HepG2 (cell line): ENCODE measurements around the gene EEF1E1. TPM values are rescaled to one million over a fixed set of nuclear protein-coding genes. Genes with fewer than 3 reads are reported as not detected.
A peak's percentile ranks its signal among the peaks of the same experiment; 100 is the strongest.

ENCODE experiments used
- ATAC-seq: fragments of 200-7000 bp; cut with Tn5 transposase; 3 replicates; pipeline ENCODE4 v1.9.1; 2020; ENCODE audit warnings: mild to moderate bottlenecking, moderate library complexity
- BruUV-seq: library from RNA; stranded (reverse); fragments of 400-500 nt; replicated peaks from 2 replicates; lab custom pipeline; 2021; lab: Mats Ljungman, UMichigan
- CTCF ChIA-PET: fragments of 300-600 bp; formaldehyde crosslinking; extraction: SDS; loops from one replicate; lab custom pipeline; 2021; ENCODE audit warnings: low total read pairs, inconsistent platforms, low intra/inter-chr PET ratio; lab: Yijun Ruan, JAX
- POLR2A ChIA-PET: fragments of 350-600 bp; sonication (Branson Sonifier 250); formaldehyde crosslinking; loops from one replicate; lab custom pipeline; 2020; ENCODE audit warnings: antibody characterized with exemption, inconsistent platforms; lab: Yijun Ruan, JAX
- DNase-seq: peaks from one replicate; pipeline ENCODE4 v3.0.0-alpha.2; 2015; ENCODE audit warnings: low spot score
- FAIRE-seq: peaks from 3 replicates; lab custom pipeline; 2011; peaks lifted over from hg19 to GRCh38; lab: Jason Lieb, UNC
- H2AFZ ChIP-seq: one replicate; pipeline ENCODE4 v1.6.1; 2011; ENCODE audit warnings: low read length, inconsistent platforms
- H3K27ac ChIP-seq: fragments of 300-600 bp; 3 replicates; pipeline ENCODE4 v1.8.0; 2011; ENCODE audit warnings: mixed run types, mild to moderate bottlenecking, mixed read lengths, low read length, inconsistent platforms; ENCODE audit not compliant: insufficient read depth; ENCODE audit errors: extremely low read length
- H3K27me3 ChIP-seq, 2 experiments: fragments of 200-600 bp in 1 of 2; 2 replicates in 1 of 2; 3 replicates in 1 of 2; pipeline versions ENCODE4 v1.6.0 to v1.8.0; 2011; ENCODE audit warnings: low read length in 2 of 2, mild to moderate bottlenecking in 2 of 2, moderate library complexity in 2 of 2, inconsistent platforms in 1 of 2; ENCODE audit not compliant: insufficient read depth in 2 of 2, control insufficient read depth in 1 of 2
- H3K36me3 ChIP-seq, 2 experiments: fragments of 200-600 bp in 1 of 2; replicated peaks in 1 of 2; 2 replicates in 1 of 2; 3 replicates in 1 of 2; pipeline versions ENCODE4 v1.5.1 to v1.8.0; 2011; ENCODE audit warnings: low read length in 2 of 2, inconsistent platforms in 1 of 2; ENCODE audit not compliant: insufficient read depth in 2 of 2, control insufficient read depth in 1 of 2
- H3K4me1 ChIP-seq: 2 replicates; pipeline ENCODE4 v1.5.1; 2012; ENCODE audit warnings: low read length, inconsistent platforms; ENCODE audit not compliant: insufficient read depth
- H3K4me2 ChIP-seq: 2 replicates; pipeline ENCODE4 v1.6.0; 2011; ENCODE audit warnings: low read depth, low read length, inconsistent platforms
- H3K4me3 ChIP-seq, 3 experiments: fragments of 200-600 bp in 1 of 3; sonication (generic), shearing (Covaris generic) in 1 of 3; replicated peaks in 1 of 3; 2 replicates each; pipeline ENCODE4 v1.5.1; 2011 to 2016; ENCODE audit warnings: low read length in 3 of 3, inconsistent platforms in 2 of 3, low read depth in 2 of 3, mild to moderate bottlenecking in 2 of 3, control low read depth in 1 of 3, mixed read lengths in 1 of 3; ENCODE audit not compliant: insufficient read depth in 1 of 3
- H3K79me2 ChIP-seq: one replicate; pipeline ENCODE4 v1.6.1; 2011; ENCODE audit warnings: low read length, inconsistent platforms; ENCODE audit not compliant: insufficient read depth
- H3K9ac ChIP-seq: 2 replicates; pipeline ENCODE4 v1.6.0; 2011; ENCODE audit warnings: mild to moderate bottlenecking, low read depth, low read length, inconsistent platforms; ENCODE audit not compliant: insufficient read depth
- H3K9me3 ChIP-seq: 2 replicates; pipeline ENCODE4 v1.5.1; 2012; ENCODE audit warnings: mild to moderate bottlenecking, low read length
- H4K20me1 ChIP-seq: 2 replicates; pipeline ENCODE4 v1.6.0; 2011; ENCODE audit warnings: inconsistent platforms, mild to moderate bottlenecking, low read length, moderate library complexity; ENCODE audit not compliant: insufficient read depth
- BRCA1 ChIP-seq: sonication (generic); formaldehyde crosslinking; IDR thresholded peaks from 2 replicates; pipeline ENCODE4 v1.4.0; 2020; ENCODE audit warnings: missing genetic modification reagents
- CHD4 ChIP-seq: fragments of 200-600 bp; sonication (generic); IDR thresholded peaks from 2 replicates; pipeline ENCODE4 v1.7.0; 2017; ENCODE audit warnings: mild to moderate bottlenecking, low read length, borderline replicate concordance
- DMAP1 ChIP-seq: IDR thresholded peaks from 2 replicates; pipeline ENCODE4 v1.6.1; 2016
- ETV6 ChIP-seq: sonication (generic); formaldehyde crosslinking; conservative IDR thresholded peaks from 2 replicates; pipeline ENCODE4 v1.4.0; 2020; ENCODE audit warnings: missing genetic modification reagents
- HOXA9 ChIP-seq: sonication (generic); formaldehyde crosslinking; IDR thresholded peaks from 2 replicates; pipeline ENCODE4 v1.8.1; 2022; ENCODE audit warnings: missing genetic modification reagents, mild to moderate bottlenecking, moderate library complexity, borderline replicate concordance
- KDM1A ChIP-seq: IDR thresholded peaks from 2 replicates; pipeline ENCODE4 v1.6.1; 2016; ENCODE audit warnings: missing compliant biosample characterization
- MIER2 ChIP-seq: IDR thresholded peaks from 2 replicates; pipeline ENCODE4 v1.6.1; 2016; ENCODE audit warnings: missing biosample characterization, missing genetic modification reagents
- NFE2L2 ChIP-seq: fragments of 150-350 bp; IDR thresholded peaks from 2 replicates; pipeline ENCODE4 v1.6.1; 2014; ENCODE audit warnings: low read length
- NR2F1 ChIP-seq, 2 experiments: fragments of 450-650 bp in 1 of 2; formaldehyde crosslinking in 1 of 2; IDR thresholded peaks; 2 replicates each; pipeline versions ENCODE4 v1.5.0 to v1.6.1; 2016 to 2020; ENCODE audit warnings: mild to moderate bottlenecking in 1 of 2, missing compliant biosample characterization in 1 of 2, missing genetic modification reagents in 1 of 2, moderate library complexity in 1 of 2
- SALL1 ChIP-seq: sonication (generic); formaldehyde crosslinking; IDR thresholded peaks from 2 replicates; pipeline ENCODE4 v1.8.0; 2022; ENCODE audit warnings: mild to moderate bottlenecking, missing genetic modification reagents
- ZBTB8A ChIP-seq: sonication (generic); formaldehyde crosslinking; IDR thresholded peaks from 2 replicates; pipeline ENCODE4 v1.4.0; 2020; ENCODE audit warnings: mild to moderate bottlenecking, low read depth, missing genetic modification reagents, borderline replicate concordance
- ZFP62 ChIP-seq: sonication (generic); formaldehyde crosslinking; IDR thresholded peaks from 2 replicates; pipeline ENCODE4 v1.4.0; 2020; ENCODE audit warnings: missing genetic modification reagents
- ZFP82 ChIP-seq: sonication (generic); formaldehyde crosslinking; IDR thresholded peaks from 2 replicates; pipeline ENCODE4 v1.5.1; 2020; ENCODE audit warnings: mild to moderate bottlenecking, missing genetic modification reagents, borderline replicate concordance
- ZFX ChIP-seq: sonication (generic); formaldehyde crosslinking; IDR thresholded peaks from 2 replicates; pipeline ENCODE4 v1.4.0; 2020; ENCODE audit warnings: mild to moderate bottlenecking, low read depth, missing genetic modification reagents, moderate library complexity
- ZKSCAN8 ChIP-seq: IDR thresholded peaks from 2 replicates; pipeline ENCODE4 v1.6.1; 2016; ENCODE audit warnings: borderline replicate concordance, missing genetic modification reagents, missing compliant biosample characterization
- ZMAT5 ChIP-seq: sonication (generic); formaldehyde crosslinking; IDR thresholded peaks from 2 replicates; pipeline ENCODE4 v1.5.0; 2020; ENCODE audit warnings: mild to moderate bottlenecking, low read depth, missing genetic modification reagents, borderline replicate concordance
- ZMYM3 ChIP-seq: sonication (generic); formaldehyde crosslinking; IDR thresholded peaks from 2 replicates; pipeline ENCODE4 v1.5.1; 2020; ENCODE audit warnings: mild to moderate bottlenecking, missing genetic modification reagents
- ZMYM4 ChIP-seq: sonication (generic); formaldehyde crosslinking; IDR thresholded peaks from 2 replicates; pipeline ENCODE4 v1.8.1; 2023; ENCODE audit warnings: mild to moderate bottlenecking, missing genetic modification reagents
- ZNF225 ChIP-seq: sonication (generic); formaldehyde crosslinking; IDR thresholded peaks from 2 replicates; pipeline ENCODE4 v1.4.0; 2020; ENCODE audit warnings: mild to moderate bottlenecking, missing genetic modification reagents
- ZNF292 ChIP-seq: sonication (generic); formaldehyde crosslinking; IDR thresholded peaks from 2 replicates; pipeline ENCODE4 v1.8.1; 2022; ENCODE audit warnings: mild to moderate bottlenecking, low read depth, missing genetic modification reagents, borderline replicate concordance
- ZNF605 ChIP-seq: sonication (generic); formaldehyde crosslinking; IDR thresholded peaks from 2 replicates; pipeline ENCODE4 v1.8.0; 2022; ENCODE audit warnings: mild to moderate bottlenecking, missing genetic modification reagents
- ZNF629 ChIP-seq: sonication (generic); formaldehyde crosslinking; conservative IDR thresholded peaks from 2 replicates; pipeline ENCODE4 v1.5.0; 2020; ENCODE audit warnings: missing genetic modification reagents
- ZNF772 ChIP-seq: sonication (generic); formaldehyde crosslinking; IDR thresholded peaks from 2 replicates; pipeline ENCODE4 v1.5.0; 2020; ENCODE audit warnings: mild to moderate bottlenecking, missing genetic modification reagents
- ZSCAN25 ChIP-seq: sonication (generic); formaldehyde crosslinking; IDR thresholded peaks from 2 replicates; pipeline ENCODE4 v1.8.0; 2022; ENCODE audit warnings: mild to moderate bottlenecking, missing genetic modification reagents
- WGBS: methylation state at CpG from one replicate; pipeline ENCODE4 v1.1.6; 2017; ENCODE audit warnings: low lambda C conversion rate; 5-methylcytosine and 5-hydroxymethylcytosine counted together
- in situ Hi-C: cut with HindIII; loops from 2 replicates; pipeline ENCODE4 v1.10.0; 2017; ENCODE audit warnings: low pct_unique_long_range_greater_than_20kb; ENCODE audit not compliant: extremely low pct_ligation_motif_present
- intact Hi-C: fragments of 100-400 bp; cut with micrococcal nuclease; formaldehyde crosslinking; loops from one replicate; pipeline ENCODE4 v1.10.0; 2022; ENCODE audit not compliant: unreplicated experiment
- polyA plus RNA-seq, 8 experiments: library from polyadenylated mRNA; depleted of rRNA in 3 of 8; stranded (reverse) in 7 of 8; unstranded in 1 of 8; fragments of >200 nt; fragmentation: Illumina TruSeq in 4 of 8; extraction: Trizol in 4 of 8; gene quantifications; 2 replicates each; pipeline versions ENCODE4 v1.2.1 to v1.2.3, GENCODE V29; 2011 to 2016; ENCODE audit warnings: low read depth in 4 of 8, missing spikeins in 1 of 8, mixed read lengths in 1 of 8; ENCODE audit not compliant: insufficient read depth in 1 of 8
- total RNA-seq, 5 experiments: library from RNA; depleted of rRNA; stranded (reverse); fragments of >200 nt; fragmentation: Illumina TruSeq; extraction: Trizol; gene quantifications; 2 replicates each; pipeline ENCODE4 v1.2.3, GENCODE V29; 2016; ENCODE audit warnings: low read depth in 1 of 5
- TF ChIP-seq, protein P1 (sequence below): sonication (generic); formaldehyde crosslinking; IDR thresholded peaks from 2 replicates; pipeline ENCODE4 v1.4.0; 2020; ENCODE audit warnings: mild to moderate bottlenecking, missing genetic modification reagents

EEF1E1 gene
- total and polyA plus RNA-seq, 2 of the 13 experiments (the other 11 are each of a cell fraction or from before 2014, with no cell fraction given) = 128 to 188 TPM

- peak overlapping the region in 1 of 3 experiments; percentile 39; a peak in 2 of 6 replicates for H3K4me3 ChIP-seq
- no peak overlapping the region for H3K27ac ChIP-seq
- peak overlapping the region; percentile 48 for H2AFZ ChIP-seq
- H3K79me2 ChIP-seq = no peaks in the 10 kb centered on the region
- DNase-seq (no peak), FAIRE-seq (no peak), ATAC-seq (peak; percentile 50)
- H3K36me3 ChIP-seq = no peaks in the 10 kb centered on the region
- CTCF ChIA-PET = no interaction called here
- peak overlapping the region; percentile 56 for H3K4me2 ChIP-seq
- 0 out of 5 replicates have a peak, but pooled peaks cover 0 to 3% of the 10 kb centered on the region in 2 experiments for H3K27me3 ChIP-seq
- WGBS = 58% methylated on average over 11 of the region's 13 CpGs
- BruUV-seq = no TSS peak
- H3K9ac ChIP-seq = peak overlapping the region; percentile 33
- H3K9me3 ChIP-seq = no peaks in the 10 kb centered on the region
- in situ Hi-C loops = no loop called here
- no peaks in the 10 kb centered on the region for H4K20me1 ChIP-seq
- POLR2A ChIA-PET = interaction anchor here (1.3 kb wide), 1 partner anchor 45 kb away, joined by 4 read pairs; the partner anchor contains the start of gene BLOC1S5
- H3K4me1 ChIP-seq = peaks cover 43% of the 10 kb centered on the region
- intact Hi-C loops = loop anchor here (10.0 kb wide), 1 partner anchor 326 kb away; the partner anchor contains the start of gene SLC35B3
- TF ChIP-seq ZBTB8A (CRISPR knock-in tag) (no peak), CHD4 (peak; percentile 73; the same call in 1 of the 2 replicates), ZFX (CRISPR knock-in tag) (0 out of 2 replicates have a peak, but pooled peaks have one; percentile 10), ZSCAN25 (CRISPR knock-in tag) (no peak), ZNF629 (CRISPR knock-in tag) (peak; percentile 91), NFE2L2 (no peak), KDM1A (CRISPR knock-in tag) (peak; percentile 83; the same call in 1 of the 2 replicates), ZNF772 (CRISPR knock-in tag) (no peak), DMAP1 (0 out of 2 replicates have a peak, but pooled peaks have one; percentile 7), NR2F1 (CRISPR knock-in tag; IDR thresholded peaks at IDR 0.05) (0 out of 4 replicates have a peak, but pooled peaks of 1 of the 2 experiments have one; percentile 2), ZFP82 (no peak), ZNF225 (CRISPR knock-in tag) (no peak), ZFP62 (CRISPR knock-in tag) (no peak), ZMAT5 (no peak), ZNF292 (CRISPR knock-in tag) (0 out of 2 replicates have a peak, but pooled peaks have one; percentile 37), BRCA1 (CRISPR knock-in tag) (no peak), ZKSCAN8 (CRISPR knock-in tag) (no peak), SALL1 (CRISPR knock-in tag) (no peak), ZMYM4 (CRISPR knock-in tag) (no peak), ETV6 (CRISPR knock-in tag) (no peak), HOXA9 (no peak), MIER2 (CRISPR knock-in tag) (no peak), ZNF605 (CRISPR knock-in tag) (no peak), ZMYM3 (CRISPR knock-in tag) (0 out of 2 replicates have a peak, but pooled peaks have one; percentile 30)
- TF ChIP-seq, protein P1, sequence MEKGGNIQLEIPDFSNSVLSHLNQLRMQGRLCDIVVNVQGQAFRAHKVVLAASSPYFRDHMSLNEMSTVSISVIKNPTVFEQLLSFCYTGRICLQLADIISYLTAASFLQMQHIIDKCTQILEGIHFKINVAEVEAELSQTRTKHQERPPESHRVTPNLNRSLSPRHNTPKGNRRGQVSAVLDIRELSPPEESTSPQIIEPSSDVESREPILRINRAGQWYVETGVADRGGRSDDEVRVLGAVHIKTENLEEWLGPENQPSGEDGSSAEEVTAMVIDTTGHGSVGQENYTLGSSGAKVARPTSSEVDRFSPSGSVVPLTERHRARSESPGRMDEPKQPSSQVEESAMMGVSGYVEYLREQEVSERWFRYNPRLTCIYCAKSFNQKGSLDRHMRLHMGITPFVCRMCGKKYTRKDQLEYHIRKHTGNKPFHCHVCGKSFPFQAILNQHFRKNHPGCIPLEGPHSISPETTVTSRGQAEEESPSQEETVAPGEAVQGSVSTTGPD (CRISPR knock-in tag) = no peak
Observed at GRCh38 chr6:8108759-8109539, 6.6 kb upstream of the EEF1E1 start.
